Measurements from ENCODE around the gene CARS2.

CARS2 gene

GRCh38 chr13:110713642-110713952 is 7.7 kb upstream of the CARS2 start, which contains the start of gene ING1:
Gene ING1 (plus strand): TSS chr13:110713700. CDS start chr13:110714150, 450 bp downstream.
- no peaks in the 10 kb centered on the region for H3K27me3 Mint-ChIP-seq (ENCODE audit: low read depth)
- peak within 1 kb of the TSS; percentile 97 to 100 (median 99) for H3K27ac Mint-ChIP-seq
- no peak for TF ChIP-seq CTCF (IDR thresholded peaks at IDR 0.05; ENCODE audit: unreplicated experiment in 3 of 3)
- H3K36me3 Mint-ChIP-seq (ENCODE audit: low read depth), result no peaks in the 10 kb centered on the region
- H3K9me3 Mint-ChIP-seq, result no peaks in the 10 kb centered on the region
- peak within 1 kb of the TSS; percentile 98 to 99 (median 98) for H3K4me3 Mint-ChIP-seq
- H3K4me1 Mint-ChIP-seq, result peaks cover 18% of the 10 kb centered on the region

- Mint-ChIP-seq H3K4me1 (peaks cover 17% of the 10 kb centered on the region), H3K27ac (peak overlapping the region; percentile 96 to 100 (median 99))
- TF ChIP-seq CTCF (IDR thresholded peaks at IDR 0.05; ENCODE audit: unreplicated experiment in 3 of 3), result no peak
These were observed 7.1 kb upstream of the CARS2 start for GRCh38 chr13:110712849-110713641.

GRCh38 chr13:110712081-110712848 is 6.3 kb upstream of the CARS2 start:
- H3K9me3 Mint-ChIP-seq, result no peaks in the 10 kb centered on the region
- H3K27me3 Mint-ChIP-seq (ENCODE audit: low read depth), result no peaks in the 10 kb centered on the region
- no peaks in the 10 kb centered on the region for H3K36me3 Mint-ChIP-seq (ENCODE audit: low read depth)
- H3K4me3 Mint-ChIP-seq, result peak overlapping the region; percentile 94 to 98 (median 97)
- no peak for TF ChIP-seq CTCF (IDR thresholded peaks at IDR 0.05; ENCODE audit: unreplicated experiment in 3 of 3)
- H3K4me1 Mint-ChIP-seq, result peaks cover 9% of the 10 kb centered on the region
- H3K27ac Mint-ChIP-seq, result peak overlapping the region; percentile 96 to 100 (median 99)

More at GRCh38 chr13:110712849-110713641, 7.1 kb upstream of the CARS2 start:
- Mint-ChIP-seq H3K4me3 (peak overlapping the region; percentile 94 to 98 (median 97)), H3K27me3 (ENCODE audit: low read depth) (no peaks in the 10 kb centered on the region), H3K9me3 (no peaks in the 10 kb centered on the region), H3K36me3 (ENCODE audit: low read depth) (no peaks in the 10 kb centered on the region)

- H3K27me3 Mint-ChIP-seq (ENCODE audit: low read depth), result no peaks in the 10 kb centered on the region
- peaks cover 14% of the 10 kb centered on the region for H3K36me3 Mint-ChIP-seq (ENCODE audit: low read depth)
- H3K9me3 Mint-ChIP-seq, result no peaks in the 10 kb centered on the region
- peak overlapping the region; percentile 8 to 46 (median 42) for H3K27ac Mint-ChIP-seq
- peaks cover 32% of the 10 kb centered on the region for H3K4me1 Mint-ChIP-seq
- H3K4me3 Mint-ChIP-seq, result peak overlapping the region; percentile 77 to 89 (median 83)
- no peak for TF ChIP-seq CTCF (IDR thresholded peaks at IDR 0.05; ENCODE audit: unreplicated experiment in 3 of 3)
These were observed 855 bp upstream of the CARS2 start for GRCh38 chr13:110706570-110707372.

- TF ChIP-seq CTCF (IDR thresholded peaks at IDR 0.05; ENCODE audit: unreplicated experiment in 3 of 3), result no peak
- Mint-ChIP-seq H3K36me3 (ENCODE audit: low read depth) (peaks cover 23% of the 10 kb centered on the region), H3K4me3 (peak overlapping the region; percentile 89 to 95 (median 93)), H3K4me1 (peaks cover 27% of the 10 kb centered on the region), H3K27me3 (ENCODE audit: low read depth) (no peaks in the 10 kb centered on the region), H3K9me3 (no peaks in the 10 kb centered on the region), H3K27ac (peak overlapping the region; percentile 75 to 92 (median 79))
These were observed 525 bp downstream of the CARS2 start for GRCh38 chr13:110705356-110705825.

Data from nephron (organoid).